Mesenchymal stem cell (in vitro differentiated cells and primary cell): Measurements from ENCODE around the gene STK16.

Source experiments
- DNase-seq: peaks from one replicate; pipeline ENCODE4 v3.0.0-alpha.2; 2013
- H2AFZ ChIP-seq: one replicate; pipeline ENCODE4 v1.6.1; 2013; ENCODE audit warnings: low read depth, mild to moderate bottlenecking, control low read depth, inconsistent platforms, low read length, moderate library complexity
- H2AK5ac ChIP-seq: 2 replicates; pipeline ENCODE4 v1.6.1; 2013; ENCODE audit warnings: low read length, moderate library complexity, mild to moderate bottlenecking, inconsistent platforms; ENCODE audit not compliant: severe bottlenecking
- H2BK120ac ChIP-seq: one replicate; pipeline ENCODE4 v1.6.1; 2013; ENCODE audit warnings: low read depth, mild to moderate bottlenecking, inconsistent platforms, low read length, moderate library complexity
- H2BK12ac ChIP-seq, 2 experiments: one replicate each; pipeline ENCODE4 v1.6.1; 2013; ENCODE audit warnings: inconsistent platforms in 2 of 2, low read length in 2 of 2, mild to moderate bottlenecking in 2 of 2, moderate library complexity in 2 of 2, control low read depth in 1 of 2
- H2BK15ac ChIP-seq: one replicate; pipeline ENCODE4 v1.6.1; 2013; ENCODE audit warnings: mild to moderate bottlenecking, low read depth, inconsistent platforms; ENCODE audit not compliant: poor library complexity, severe bottlenecking
- H2BK5ac ChIP-seq: 2 replicates; pipeline ENCODE4 v1.6.1; 2013; ENCODE audit warnings: low read depth, mild to moderate bottlenecking, low read length, control low read depth, inconsistent platforms; ENCODE audit not compliant: poor library complexity, severe bottlenecking
- H3K14ac ChIP-seq, 2 experiments: one replicate each; pipeline ENCODE4 v1.6.1; 2013; ENCODE audit warnings: inconsistent platforms in 2 of 2, low read length in 2 of 2, control low read depth in 1 of 2, mild to moderate bottlenecking in 1 of 2, moderate library complexity in 1 of 2
- H3K18ac ChIP-seq, 2 experiments: one replicate each; pipeline ENCODE4 v1.6.1; 2013; ENCODE audit warnings: inconsistent platforms in 2 of 2, low read length in 2 of 2, control low read depth in 1 of 2, low read depth in 1 of 2, mild to moderate bottlenecking in 1 of 2
- H3K23ac ChIP-seq, 2 experiments: one replicate each; pipeline ENCODE4 v1.6.1; 2013; ENCODE audit warnings: inconsistent platforms in 2 of 2, low read length in 2 of 2, mild to moderate bottlenecking in 2 of 2, moderate library complexity in 2 of 2, control low read depth in 1 of 2
- H3K27ac ChIP-seq: 2 replicates; pipeline ENCODE4 v1.5.1; 2013; ENCODE audit warnings: mild to moderate bottlenecking, moderate library complexity, low read length, control low read depth, inconsistent platforms; ENCODE audit not compliant: poor library complexity, severe bottlenecking
- H3K27me3 ChIP-seq, 2 experiments: 2 replicates each; pipeline versions ENCODE4 v1.6.1 to v1.7.0; 2013; ENCODE audit warnings: low read length in 2 of 2, mild to moderate bottlenecking in 2 of 2, moderate library complexity in 2 of 2, control low read depth in 1 of 2, inconsistent platforms in 1 of 2; ENCODE audit not compliant: control insufficient read depth in 1 of 2, insufficient read depth in 1 of 2
- H3K36me3 ChIP-seq, 2 experiments: 2 replicates each; pipeline versions ENCODE4 v1.6.1 to v1.7.0; 2013; ENCODE audit warnings: low read length in 2 of 2, control low read depth in 1 of 2, inconsistent platforms in 1 of 2, low read depth in 1 of 2, mild to moderate bottlenecking in 1 of 2; ENCODE audit not compliant: insufficient read depth in 2 of 2, control insufficient read depth in 1 of 2
- H3K4ac ChIP-seq, 2 experiments: one replicate each; pipeline ENCODE4 v1.6.1; 2013; ENCODE audit warnings: inconsistent platforms in 2 of 2, low read length in 2 of 2, mild to moderate bottlenecking in 2 of 2, moderate library complexity in 2 of 2, control low read depth in 1 of 2, low read depth in 1 of 2
- H3K4me1 ChIP-seq: 2 replicates; pipeline ENCODE4 v1.6.1; 2013; ENCODE audit warnings: low read depth, low read length, control low read depth; ENCODE audit not compliant: control insufficient read depth, insufficient read depth
- H3K4me2 ChIP-seq: 2 replicates; pipeline ENCODE4 v1.6.1; 2013; ENCODE audit warnings: low read length, mild to moderate bottlenecking, inconsistent platforms; ENCODE audit not compliant: poor library complexity, severe bottlenecking
- H3K4me3 ChIP-seq, 2 experiments: 2 replicates each; pipeline versions ENCODE4 v1.5.1 to v1.7.0; 2013; ENCODE audit warnings: low read length in 2 of 2, mild to moderate bottlenecking in 2 of 2, control low read depth in 1 of 2, low read depth in 1 of 2; ENCODE audit not compliant: insufficient read depth in 1 of 2
- H3K79me1 ChIP-seq: replicated peaks from 2 replicates; pipeline ENCODE4 v1.6.1; 2013; ENCODE audit warnings: mild to moderate bottlenecking, control low read depth, low read length, inconsistent platforms; ENCODE audit not compliant: poor library complexity, severe bottlenecking
- H3K9ac ChIP-seq: 2 replicates; pipeline ENCODE4 v1.7.0; 2013; ENCODE audit warnings: mild to moderate bottlenecking, low read length, moderate library complexity
- H3K9me3 ChIP-seq: 2 replicates; pipeline ENCODE4 v1.7.0; 2013; ENCODE audit warnings: mild to moderate bottlenecking, low read length; ENCODE audit not compliant: control insufficient read depth
- H4K8ac ChIP-seq: one replicate; pipeline ENCODE4 v1.6.1; 2013; ENCODE audit warnings: inconsistent platforms, mild to moderate bottlenecking, low read length, moderate library complexity
- H4K91ac ChIP-seq: one replicate; pipeline ENCODE4 v1.6.1; 2013; ENCODE audit warnings: mild to moderate bottlenecking, low read length, inconsistent platforms
- WGBS: methylation state at CpG from one replicate; pipeline ENCODE4 v1.1.7; 2013; ENCODE audit warnings: mixed read lengths; 5-methylcytosine and 5-hydroxymethylcytosine counted together

STK16 gene

DNA sequence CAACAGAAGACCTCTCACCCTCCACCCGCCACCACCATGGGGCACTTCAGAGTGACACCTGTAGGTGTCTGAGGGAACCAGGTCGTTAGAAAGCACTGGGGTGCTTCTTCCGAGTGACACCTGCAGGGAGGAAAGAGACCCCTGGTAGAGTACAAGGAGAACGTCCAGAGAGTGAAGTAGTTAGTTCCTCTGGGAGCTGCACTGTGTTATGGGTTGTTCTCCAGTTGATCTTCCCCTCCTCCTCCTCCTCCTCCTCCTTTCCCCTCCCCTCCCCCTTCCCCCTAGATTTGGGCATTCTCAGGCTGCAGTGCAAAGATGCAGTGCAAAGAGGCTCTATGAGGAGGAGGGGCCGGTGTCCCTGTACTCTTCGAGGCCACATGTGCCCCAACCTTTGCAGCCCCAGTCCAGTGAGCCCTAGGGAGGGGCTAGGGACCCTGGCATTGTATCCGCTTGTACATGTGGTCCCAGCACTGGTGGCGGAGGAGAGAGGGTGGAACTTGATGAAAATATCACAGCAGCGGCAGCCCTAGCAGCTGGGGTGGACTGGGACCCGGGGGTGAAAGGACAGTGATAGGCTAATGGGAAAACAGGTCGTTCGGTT is 34.7 kb downstream of the STK16 start:
- 79% methylated on average over 6 of the region's 12 CpGs for WGBS
- Histone ChIP-seq H2AFZ (peak overlapping the region; percentile 18), H4K91ac (no peak overlapping the region), H3K4me2 (peak overlapping the region; percentile 65), H2AK5ac (peak overlapping the region; percentile 84), H2BK120ac (no peak overlapping the region), H3K79me1 (peaks cover 17% of the 10 kb centered on the region), H3K9me3 (no peaks in the 10 kb centered on the region), H3K18ac (peak overlapping the region; percentile 45 to 91), H2BK15ac (peak overlapping the region; percentile 2), H3K36me3 (peaks cover 44 to 48% of the 10 kb centered on the region in 2 experiments), H3K9ac (peak overlapping the region; percentile 97), H4K8ac (peak overlapping the region; percentile 51), H3K4ac (peak overlapping the region; percentile 49 to 94), H3K27me3 (no peaks in the 10 kb centered on the region), H3K23ac (peak overlapping the region in 1 of 2 experiments; percentile 89), H3K4me1 (peaks cover 29% of the 10 kb centered on the region), H3K4me3 (peak overlapping the region; percentile 68 to 94), H3K14ac (peak overlapping the region in 1 of 2 experiments; percentile 68), H2BK5ac (no peak overlapping the region), H2BK12ac (peak overlapping the region; percentile 30 to 90), H3K27ac (peak overlapping the region; percentile 85)
- no peak for DNase-seq

DNA sequence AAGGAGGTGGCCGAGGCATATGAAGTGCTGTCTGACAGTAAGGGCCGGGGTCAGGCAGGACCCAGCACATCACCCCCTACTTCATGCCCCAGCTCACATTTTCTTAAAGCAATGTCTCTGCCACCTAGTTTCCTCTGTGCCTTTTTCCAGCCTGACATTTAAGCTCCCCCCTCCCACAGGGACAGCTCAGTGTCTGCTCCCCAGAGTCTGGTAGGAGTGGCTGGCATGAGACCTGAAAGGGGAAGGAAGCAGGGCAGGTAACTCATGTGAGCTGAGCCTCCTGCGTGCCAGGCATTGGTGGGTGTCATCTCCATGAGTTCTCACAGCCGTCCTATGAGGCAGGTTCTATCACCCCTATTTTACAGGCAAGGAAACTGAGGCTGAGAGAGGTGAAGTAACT is 35.4 kb downstream of the STK16 start:
- no peaks in the 10 kb centered on the region for H3K9me3 ChIP-seq
- H3K18ac ChIP-seq = no peak overlapping the region
- H2AFZ ChIP-seq = no peak overlapping the region
- peaks cover 29% of the 10 kb centered on the region for H3K4me1 ChIP-seq
- no peak overlapping the region for H3K27ac ChIP-seq
- H4K91ac ChIP-seq = no peak overlapping the region
- no peak overlapping the region for H3K23ac ChIP-seq
- H2BK12ac ChIP-seq = peak overlapping the region in 1 of 2 experiments; percentile 25
- H3K27me3 ChIP-seq = no peaks in the 10 kb centered on the region
- H2AK5ac ChIP-seq = no peak overlapping the region
- no peak overlapping the region for H2BK5ac ChIP-seq
- no peak overlapping the region for H4K8ac ChIP-seq
- H2BK120ac ChIP-seq = no peak overlapping the region
- H3K36me3 ChIP-seq = peaks cover 50 to 51% of the 10 kb centered on the region in 2 experiments
- no peak for DNase-seq
- peak overlapping the region in 1 of 2 experiments; percentile 59 for H3K4ac ChIP-seq
- H3K9ac ChIP-seq = peak overlapping the region; percentile 97
- WGBS = 89% methylated on average over 4 of the region's 4 CpGs
- no peak overlapping the region for H3K4me2 ChIP-seq
- H2BK15ac ChIP-seq = no peak overlapping the region
- no peak overlapping the region for H3K14ac ChIP-seq
- H3K4me3 ChIP-seq = peak overlapping the region in 1 of 2 experiments; percentile 94
- peaks cover 20% of the 10 kb centered on the region for H3K79me1 ChIP-seq

GRCh38 chr2:219281588-219281987 is 36.3 kb downstream of the STK16 start:
- WGBS = 66% methylated on average over 8 of the region's 8 CpGs
- Histone ChIP-seq H2BK5ac (no peak overlapping the region), H3K36me3 (peaks cover 51 to 59% of the 10 kb centered on the region in 2 experiments), H2AFZ (no peak overlapping the region), H3K4me2 (no peak overlapping the region), H3K23ac (no peak overlapping the region), H3K9ac (peak overlapping the region; percentile 97), H3K14ac (no peak overlapping the region), H2AK5ac (no peak overlapping the region), H2BK12ac (no peak overlapping the region), H3K9me3 (no peaks in the 10 kb centered on the region), H3K4me1 (peaks cover 35% of the 10 kb centered on the region), H3K18ac (no peak overlapping the region), H3K4me3 (no peak overlapping the region), H2BK15ac (no peak overlapping the region), H4K8ac (no peak overlapping the region), H4K91ac (no peak overlapping the region), H3K27me3 (no peaks in the 10 kb centered on the region), H3K79me1 (peaks cover 20% of the 10 kb centered on the region), H2BK120ac (no peak overlapping the region), H3K4ac (no peak overlapping the region), H3K27ac (no peak overlapping the region)
- DNase-seq = no peak

- DNase-seq = no peak
Measured at GRCh38 chr2:219282375-219282774, 37.1 kb downstream of the STK16 start.

More at GRCh38 chr2:219282375-219282774, 37.1 kb downstream of the STK16 start:
- Histone ChIP-seq H2AK5ac (no peak overlapping the region), H3K4ac (no peak overlapping the region), H3K36me3 (peaks cover 55 to 62% of the 10 kb centered on the region in 2 experiments), H3K14ac (no peak overlapping the region), H3K27ac (no peak overlapping the region), H3K4me3 (no peak overlapping the region), H3K9me3 (no peaks in the 10 kb centered on the region), H3K18ac (no peak overlapping the region), H3K9ac (peak overlapping the region; percentile 31), H4K8ac (no peak overlapping the region), H3K23ac (no peak overlapping the region), H3K79me1 (peaks cover 20% of the 10 kb centered on the region), H2BK15ac (no peak overlapping the region), H2BK5ac (no peak overlapping the region), H3K4me2 (no peak overlapping the region), H2BK12ac (no peak overlapping the region), H2AFZ (no peak overlapping the region), H3K27me3 (no peaks in the 10 kb centered on the region), H3K4me1 (peaks cover 36% of the 10 kb centered on the region), H2BK120ac (no peak overlapping the region), H4K91ac (no peak overlapping the region)
- 96% methylated on average over 3 of the region's 5 CpGs for WGBS
